Testis (tissue), 3 donors: ENCODE data around the gene SF3B4. TPM values are rescaled to one million over a fixed set of nuclear protein-coding genes. Genes with fewer than 3 reads are reported as not detected.

ENCODE experiments used
- DNase-seq: peaks from one replicate; pipeline ENCODE4 v3.0.0-alpha.2; 2019
- H3K27ac ChIP-seq, 2 donors: fragments of 200-600 bp; sonication (generic); one replicate each; pipeline ENCODE4 v1.5.1; 2019
- H3K27me3 ChIP-seq: fragments of 200-600 bp; sonication (generic); one replicate; pipeline ENCODE4 v1.5.1; 2019
- H3K36me3 ChIP-seq: fragments of 200-600 bp; sonication (generic); one replicate; pipeline ENCODE4 v1.5.1; 2017; ENCODE audit warnings: low read depth; ENCODE audit errors: missing control alignments
- H3K4me1 ChIP-seq: fragments of 200-600 bp; sonication (generic); one replicate; pipeline ENCODE4 v1.5.1; 2019
- H3K4me3 ChIP-seq, 2 donors: fragments of 200-600 bp; sonication (generic); one replicate each; pipeline ENCODE4 v1.5.1; 2017 to 2019
- H3K9me3 ChIP-seq: fragments of 200-600 bp; sonication (generic); one replicate; pipeline ENCODE4 v1.5.1; 2017
- CTCF ChIP-seq, 3 experiments: fragments of 450-650 bp in 2 of 3; fragments of 200-600 bp in 1 of 3; sonication (generic) in 1 of 3; IDR thresholded peaks; one replicate each; pipeline ENCODE4 v1.5.1; 2016 to 2019; ENCODE audit warnings: antibody characterized with exemption in 3 of 3, mild to moderate bottlenecking in 2 of 3, moderate library complexity in 1 of 3
- POLR2A ChIP-seq: fragments of 450-650 bp; IDR thresholded peaks from one replicate; pipeline ENCODE4 v1.6.1; 2017; ENCODE audit warnings: antibody characterized with exemption, mild to moderate bottlenecking, moderate library complexity
- WGBS, 2 donors: methylation state at CpG; one replicate each; pipeline ENCODE4 v1.1.5; 2018; 5-methylcytosine and 5-hydroxymethylcytosine counted together
- intact Hi-C: fragments of 100-400 bp; cut with DNase I; formaldehyde crosslinking; loops from one replicate; pipeline ENCODE4 v1.15.1; 2023; ENCODE audit warnings: low total_unique reads
- polyA plus RNA-seq: library from polyadenylated mRNA; stranded (reverse); fragments of 350-450 nt; fragmentation: Illumina TruSeq; extraction: RNeasy Lipid Tissue Mini Kit (QIAGEN cat#74804); gene quantifications from one replicate; pipeline ENCODE4 v1.2.3, GENCODE V29; 2014; ENCODE audit warnings: low read depth, low replicate concordance; ENCODE audit not compliant: insufficient read depth
- total RNA-seq, 2 donors: library from RNA; depleted of rRNA; stranded (reverse); fragments of >200 nt; gene quantifications; one replicate each; pipeline ENCODE4 v1.2.3, GENCODE V29; 2016

SF3B4 gene
- total and polyA plus RNA-seq, 3 donors from 2014 or later: 30.2 to 121 (median 32.1) TPM

- H3K27ac ChIP-seq: no peak overlapping the region
- no peak overlapping the region for H3K4me3 ChIP-seq
- intact Hi-C loops: no loop called here
- no peaks in the 10 kb centered on the region for H3K27me3 ChIP-seq
- no peak for DNase-seq
- H3K36me3 ChIP-seq: no peaks in the 10 kb centered on the region
- no peaks in the 10 kb centered on the region for H3K9me3 ChIP-seq
- no peaks in the 10 kb centered on the region for H3K4me1 ChIP-seq
- WGBS, 2 donors: 13 to 22% methylated on average over 9 of the region's 9 CpGs
- TF ChIP-seq CTCF (IDR thresholded peaks at IDR 0.05) (no peak), POLR2A (no peak)
Measured at GRCh38 chr1:149916193-149916897, 11.3 kb downstream of the SF3B4 start.

- Histone ChIP-seq H3K27ac (no peak overlapping the region), H3K4me3 (no peak overlapping the region), H3K27me3 (no peaks in the 10 kb centered on the region), H3K4me1 (no peaks in the 10 kb centered on the region), H3K36me3 (no peaks in the 10 kb centered on the region), H3K9me3 (no peaks in the 10 kb centered on the region)
- no peak for DNase-seq
- TF ChIP-seq POLR2A (no peak), CTCF (IDR thresholded peaks at IDR 0.05) (no peak)
- intact Hi-C loops: no loop called here
- WGBS, 2 donors: 83 to 89% methylated on average over 11 of the region's 11 CpGs
Measured at GRCh38 chr1:149915429-149916192, 12.0 kb downstream of the SF3B4 start.

GRCh38 chr1:149914545-149914944 lies 13.1 kb downstream of the SF3B4 start:
- H3K9me3 ChIP-seq: no peaks in the 10 kb centered on the region
- H3K4me1 ChIP-seq: no peaks in the 10 kb centered on the region
- TF ChIP-seq CTCF (IDR thresholded peaks at IDR 0.05): no peak
- no peak for TF ChIP-seq POLR2A
- no peak overlapping the region for H3K27ac ChIP-seq
- intact Hi-C loops: no loop called here
- 82 to 92% methylated on average over 1 of the region's 1 CpG for WGBS, 2 donors
- H3K36me3 ChIP-seq: no peaks in the 10 kb centered on the region
- no peak overlapping the region for H3K4me3 ChIP-seq
- no peaks in the 10 kb centered on the region for H3K27me3 ChIP-seq
- DNase-seq: no peak

GRCh38 chr1:149906570-149907075 lies 21.0 kb downstream of the SF3B4 start:
- no peak for DNase-seq
- H3K4me1 ChIP-seq: no peaks in the 10 kb centered on the region
- intact Hi-C loops: no loop called here
- no peak for TF ChIP-seq CTCF (IDR thresholded peaks at IDR 0.05)
- 78 to 81% methylated on average over 10 of the region's 10 CpGs for WGBS, 2 donors
- no peaks in the 10 kb centered on the region for H3K9me3 ChIP-seq
- H3K36me3 ChIP-seq: no peaks in the 10 kb centered on the region
- no peak overlapping the region for H3K4me3 ChIP-seq
- H3K27me3 ChIP-seq: no peaks in the 10 kb centered on the region
- H3K27ac ChIP-seq: no peak overlapping the region
